SK-N-SH treated with all-trans-retinoic acid at 6 μM for 48 hours (cell line): ENCODE results near the gene MPPED1.

Source experiments
- ARNTL ChIP-seq: fragments of 450-650 bp; formaldehyde crosslinking; IDR thresholded peaks from 2 replicates; pipeline ENCODE4 v1.5.0; 2020; ENCODE audit warnings: low read depth, mild to moderate bottlenecking, moderate library complexity, borderline replicate concordance
- BACH2 ChIP-seq: fragments of 250-450 bp; sonication (Bioruptor Pico); IDR thresholded peaks from 2 replicates; pipeline ENCODE4 v1.9.0; 2021; ENCODE audit warnings: mild to moderate bottlenecking, borderline replicate concordance
- CSDC2 ChIP-seq: fragments of 250-450 bp; sonication (Bioruptor Pico); IDR thresholded peaks from 2 replicates; pipeline ENCODE4 v1.5.0; 2020; ENCODE audit warnings: mild to moderate bottlenecking, moderate library complexity
- ESRRG ChIP-seq: fragments of 250-450 bp; sonication (Bioruptor Pico); IDR thresholded peaks from 2 replicates; pipeline ENCODE4 v1.6.1; 2021; ENCODE audit warnings: mild to moderate bottlenecking
- GLIS3 ChIP-seq: fragments of 250-450 bp; sonication (Bioruptor Pico); IDR thresholded peaks from 2 replicates; pipeline ENCODE4 v1.5.0; 2020; ENCODE audit warnings: mild to moderate bottlenecking, moderate library complexity
- OSR1 ChIP-seq: fragments of 250-450 bp; sonication (Bioruptor Pico); IDR thresholded peaks from 2 replicates; pipeline ENCODE4 v1.8.0; 2022; ENCODE audit warnings: moderate library complexity, mild to moderate bottlenecking, inconsistent platforms
- PATZ1 ChIP-seq: fragments of 250-450 bp; sonication (Bioruptor Pico); IDR thresholded peaks from 2 replicates; pipeline ENCODE4 v1.8.0; 2020; ENCODE audit warnings: mild to moderate bottlenecking, moderate library complexity, borderline replicate concordance
- PPARA ChIP-seq: fragments of 250-450 bp; sonication (Bioruptor Pico); IDR thresholded peaks from 2 replicates; pipeline ENCODE4 v1.5.0; 2020; ENCODE audit warnings: mild to moderate bottlenecking, borderline replicate concordance
- TCF4 ChIP-seq: fragments of 250-450 bp; sonication (Bioruptor Pico); IDR thresholded peaks from 2 replicates; pipeline ENCODE4 v1.8.0; 2021; ENCODE audit warnings: mild to moderate bottlenecking, moderate library complexity, borderline replicate concordance
- TSHZ2 ChIP-seq: fragments of 250-450 bp; sonication (Bioruptor Pico); IDR thresholded peaks from 2 replicates; pipeline ENCODE4 v1.5.0; 2020; ENCODE audit warnings: mild to moderate bottlenecking, moderate library complexity
- ZC3H10 ChIP-seq: fragments of 250-450 bp; sonication (Bioruptor Pico); IDR thresholded peaks from 2 replicates; pipeline ENCODE4 v1.5.1; 2021; ENCODE audit warnings: mild to moderate bottlenecking, moderate library complexity
- ZFP3 ChIP-seq: fragments of 250-450 bp; sonication (Bioruptor Pico); IDR thresholded peaks from 2 replicates; pipeline ENCODE4 v1.5.0; 2020; ENCODE audit warnings: mild to moderate bottlenecking, moderate library complexity
- ZFP30 ChIP-seq: fragments of 450-650 bp; formaldehyde crosslinking; IDR thresholded peaks from 2 replicates; pipeline ENCODE4 v1.5.0; 2022; ENCODE audit warnings: mild to moderate bottlenecking, moderate library complexity
- ZNF565 ChIP-seq: fragments of 450-650 bp; formaldehyde crosslinking; conservative IDR thresholded peaks from 2 replicates; pipeline ENCODE4 v1.5.0; 2020; ENCODE audit warnings: low read depth, mild to moderate bottlenecking, moderate library complexity

GRCh38 chr22:43385770-43386641 is 25.8 kb upstream of the MPPED1 start:
- no peak for TF ChIP-seq TCF4
- TF ChIP-seq ZFP3 (CRISPR knock-in tag) = no peak
- no peak for TF ChIP-seq CSDC2 (CRISPR knock-in tag)
- TF ChIP-seq OSR1 (CRISPR knock-in tag) = no peak
- TF ChIP-seq GLIS3 (CRISPR knock-in tag) = no peak
- no peak for TF ChIP-seq TSHZ2 (CRISPR knock-in tag)
- TF ChIP-seq BACH2 (CRISPR knock-in tag) = no peak
- TF ChIP-seq PATZ1 (CRISPR knock-in tag) = no peak
- no peak for TF ChIP-seq ESRRG (CRISPR knock-in tag)
- TF ChIP-seq ZNF565 (CRISPR knock-in tag) = no peak
- TF ChIP-seq ZC3H10 = no peak
- TF ChIP-seq ZFP30 (CRISPR knock-in tag) = no peak
- no peak for TF ChIP-seq ARNTL (CRISPR knock-in tag)
- no peak for TF ChIP-seq PPARA (CRISPR knock-in tag)
